Mucosa of rectum (tissue), 2 donors: ENCODE measurements around the gene ZNF438.
"Not testable (repeated sequence)": the region's sequence is repeated elsewhere in the genome, so short reads cannot be mapped to it uniquely, and the experiment has no call there.

Source experiments
- H3K27ac ChIP-seq, 2 donors: one replicate each; pipeline ENCODE4 v1.7.0; 2013; ENCODE audit warnings: inconsistent platforms in 2 of 2, low read depth in 2 of 2, low read length in 2 of 2
- H3K27me3 ChIP-seq, 2 donors: one replicate each; pipeline ENCODE4 v1.7.0; 2013; ENCODE audit warnings: low read length in 2 of 2; ENCODE audit not compliant: control insufficient read depth in 2 of 2, insufficient read depth in 2 of 2
- H3K36me3 ChIP-seq, 2 donors: one replicate each; pipeline ENCODE4 v1.7.0; 2013; ENCODE audit warnings: low read length in 2 of 2; ENCODE audit not compliant: control insufficient read depth in 2 of 2, insufficient read depth in 2 of 2
- H3K4me1 ChIP-seq, 2 donors: one replicate each; pipeline ENCODE4 v1.7.0; 2013; ENCODE audit warnings: low read length in 2 of 2, mild to moderate bottlenecking in 1 of 2; ENCODE audit not compliant: control insufficient read depth in 2 of 2, insufficient read depth in 2 of 2
- H3K4me3 ChIP-seq, 2 donors: one replicate each; pipeline ENCODE4 v1.7.0; 2013; ENCODE audit warnings: low read length in 2 of 2
- H3K9ac ChIP-seq, 2 donors: one replicate each; pipeline ENCODE4 v1.7.0; 2013; ENCODE audit warnings: low read length in 2 of 2, low read depth in 1 of 2, mild to moderate bottlenecking in 1 of 2
- H3K9me3 ChIP-seq, 2 donors: one replicate each; pipeline ENCODE4 v1.7.0; 2013; ENCODE audit warnings: low read length in 2 of 2; ENCODE audit not compliant: control insufficient read depth in 2 of 2
- donor health status: healthy.
- donor health status: Normal muscosa, but diverticular disease.

ZNF438 gene

GRCh38 chr10:30959836-30960210 lies 71.8 kb downstream of the ZNF438 start:
- H3K9ac ChIP-seq = no peak overlapping the region
- no peaks in the 10 kb centered on the region for H3K27me3 ChIP-seq
- no peak overlapping the region for H3K27ac ChIP-seq
- no peaks in the 10 kb centered on the region for H3K4me1 ChIP-seq
- no peaks in the 10 kb centered on the region for H3K9me3 ChIP-seq
- no peak overlapping the region for H3K4me3 ChIP-seq
- no peaks in the 10 kb centered on the region for H3K36me3 ChIP-seq

DNA sequence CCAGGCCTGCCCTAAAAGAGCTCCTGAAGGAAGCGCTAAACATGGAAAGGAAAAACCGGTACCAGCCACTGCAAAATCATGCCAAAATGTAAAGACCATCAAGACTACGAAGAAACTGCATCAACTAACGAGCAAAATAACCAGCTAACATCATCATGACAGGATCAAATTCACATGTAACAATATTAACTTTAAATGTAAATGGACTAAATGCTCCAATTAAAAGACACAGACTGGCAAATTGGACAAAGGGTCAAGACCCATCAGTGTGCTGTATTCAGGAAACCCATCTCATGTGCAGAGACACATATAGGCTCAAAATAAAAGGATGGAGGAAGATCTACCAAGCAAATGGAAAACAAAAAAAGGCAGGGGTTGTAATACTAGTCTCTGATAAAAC lies 82.4 kb downstream of the ZNF438 start:
- not testable (repeated sequence) for H3K27ac ChIP-seq, H3K9ac ChIP-seq, H3K4me1 ChIP-seq, H3K36me3 ChIP-seq, H3K9me3 ChIP-seq, H3K4me3 ChIP-seq, H3K27me3 ChIP-seq

DNA sequence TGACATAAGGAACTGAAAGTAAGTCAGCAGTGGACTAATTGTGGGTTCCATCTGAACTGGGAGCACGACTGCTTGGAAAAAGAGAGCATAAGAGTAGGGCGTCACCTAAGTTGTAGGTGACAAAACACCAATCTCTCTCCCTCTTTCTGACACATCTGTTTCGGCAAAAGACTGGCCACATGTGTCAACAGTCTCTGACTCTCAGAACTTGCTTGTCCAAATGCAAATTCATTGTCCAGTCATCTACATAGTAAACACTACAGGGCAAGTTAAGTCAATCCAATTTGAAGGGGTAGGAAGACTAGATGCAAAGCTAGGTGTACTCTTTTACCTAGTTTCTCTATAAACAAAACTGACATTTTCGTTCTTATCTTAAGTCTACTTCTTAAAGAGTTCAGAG lies 87.7 kb downstream of the ZNF438 start:
- H3K27ac ChIP-seq = no peak overlapping the region
- no peak overlapping the region for H3K9ac ChIP-seq
- H3K36me3 ChIP-seq = no peaks in the 10 kb centered on the region
- H3K4me3 ChIP-seq = no peak overlapping the region
- no peaks in the 10 kb centered on the region for H3K9me3 ChIP-seq
- no peaks in the 10 kb centered on the region for H3K27me3 ChIP-seq
- no peaks in the 10 kb centered on the region for H3K4me1 ChIP-seq

DNA sequence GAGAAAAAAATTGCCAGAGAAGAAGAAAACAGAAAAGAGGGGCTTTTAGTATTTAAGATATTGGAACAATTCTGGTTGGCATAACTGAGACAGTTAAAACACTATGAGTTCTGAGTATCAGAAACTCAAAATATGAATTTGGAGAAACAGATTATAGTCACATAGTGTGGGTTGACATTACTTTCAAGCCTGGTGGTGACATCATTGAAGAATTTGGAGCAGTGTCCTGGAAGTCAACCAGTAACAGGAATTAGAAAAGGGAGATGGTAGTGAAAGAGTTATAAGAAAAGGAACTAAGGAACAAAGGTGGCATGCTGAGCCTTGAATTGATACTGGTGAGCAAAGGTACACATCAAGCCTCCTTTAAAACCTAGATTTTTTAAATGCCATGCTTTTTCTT lies 88.2 kb downstream of the ZNF438 start:
- H3K36me3 ChIP-seq = no peaks in the 10 kb centered on the region
- H3K27ac ChIP-seq = no peak overlapping the region
- H3K4me3 ChIP-seq = no peak overlapping the region
- no peaks in the 10 kb centered on the region for H3K9me3 ChIP-seq
- H3K9ac ChIP-seq = no peak overlapping the region
- no peaks in the 10 kb centered on the region for H3K27me3 ChIP-seq
- no peaks in the 10 kb centered on the region for H3K4me1 ChIP-seq

GRCh38 chr10:30940256-30940655 lies 91.4 kb downstream of the ZNF438 start:
- Histone ChIP-seq H3K27ac (no peak overlapping the region), H3K9ac (no peak overlapping the region), H3K36me3 (no peaks in the 10 kb centered on the region), H3K27me3 (no peaks in the 10 kb centered on the region), H3K9me3 (no peaks in the 10 kb centered on the region), H3K4me3 (no peak overlapping the region), H3K4me1 (no peaks in the 10 kb centered on the region)

GRCh38 chr10:30939643-30940251 lies 91.9 kb downstream of the ZNF438 start:
- Histone ChIP-seq H3K4me3 (no peak overlapping the region), H3K9ac (no peak overlapping the region), H3K9me3 (no peaks in the 10 kb centered on the region), H3K27me3 (no peaks in the 10 kb centered on the region), H3K36me3 (no peaks in the 10 kb centered on the region), H3K27ac (no peak overlapping the region), H3K4me1 (no peaks in the 10 kb centered on the region)

DNA sequence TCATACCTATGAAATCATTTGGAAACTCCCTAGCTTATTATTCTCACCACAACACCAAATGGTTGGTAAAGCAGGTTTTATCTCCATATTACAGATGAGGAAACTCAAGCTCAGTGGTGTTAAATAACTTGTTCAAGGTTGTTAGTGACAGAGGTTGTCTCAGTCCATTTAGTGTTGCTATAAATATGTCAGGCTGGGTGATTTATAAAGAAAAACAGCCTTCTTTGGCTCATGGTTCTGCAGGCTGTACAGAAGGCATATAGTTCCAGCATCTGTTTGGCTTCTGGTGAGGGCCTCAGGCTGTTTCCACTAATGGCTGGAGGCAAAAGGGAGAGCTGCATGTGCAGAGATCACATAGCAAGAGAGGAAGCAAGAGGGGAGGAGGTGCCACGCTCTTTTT lies 96.6 kb downstream of the ZNF438 start:
- H3K36me3 ChIP-seq = no peaks in the 10 kb centered on the region

DNA sequence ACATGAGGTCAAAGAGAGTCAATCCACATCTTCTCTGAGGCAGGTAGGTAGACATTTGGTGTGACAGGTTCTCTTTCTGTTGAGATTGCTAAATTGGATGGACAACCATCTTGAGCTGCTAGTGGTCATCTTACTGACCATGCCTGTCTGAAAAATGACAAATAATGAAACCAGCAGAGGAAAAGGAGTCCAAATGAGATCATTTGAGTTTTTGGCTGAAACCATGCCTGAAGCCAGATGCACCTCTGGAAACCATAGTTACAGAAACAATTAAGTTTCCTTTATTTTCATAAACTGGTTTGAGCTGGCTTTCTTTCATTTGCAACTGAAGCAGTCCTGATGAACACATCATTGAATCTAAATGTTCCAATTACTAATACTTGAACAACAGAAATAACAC lies 100.6 kb downstream of the ZNF438 start:
- Histone ChIP-seq H3K9me3 (no peaks in the 10 kb centered on the region), H3K27ac (no peak overlapping the region), H3K36me3 (no peaks in the 10 kb centered on the region), H3K4me1 (no peaks in the 10 kb centered on the region), H3K4me3 (no peak overlapping the region), H3K9ac (no peak overlapping the region), H3K27me3 (no peaks in the 10 kb centered on the region)

More for the DNA sequence above, 96.6 kb downstream of the ZNF438 start:
- H3K9ac ChIP-seq = no peak overlapping the region
- no peak overlapping the region for H3K4me3 ChIP-seq
- H3K27me3 ChIP-seq = no peaks in the 10 kb centered on the region
- no peaks in the 10 kb centered on the region for H3K4me1 ChIP-seq
- H3K27ac ChIP-seq = no peak overlapping the region
- no peaks in the 10 kb centered on the region for H3K9me3 ChIP-seq

GRCh38 chr10:30929901-30930520 lies 101.7 kb downstream of the ZNF438 start:
- Histone ChIP-seq H3K9me3 (no peaks in the 10 kb centered on the region), H3K36me3 (no peaks in the 10 kb centered on the region), H3K9ac (no peak overlapping the region), H3K27ac (no peak overlapping the region), H3K4me1 (no peaks in the 10 kb centered on the region), H3K4me3 (no peak overlapping the region), H3K27me3 (no peaks in the 10 kb centered on the region)

GRCh38 chr10:30929311-30929729 lies 102.3 kb downstream of the ZNF438 start:
- not testable (repeated sequence) for H3K27me3 ChIP-seq, H3K9ac ChIP-seq, H3K36me3 ChIP-seq, H3K9me3 ChIP-seq, H3K27ac ChIP-seq, H3K4me1 ChIP-seq, H3K4me3 ChIP-seq
